MCF 10A (cell line): Measurements from ENCODE around the gene STUB1. TPM values are rescaled to one million over a fixed set of nuclear protein-coding genes. Genes with fewer than 3 reads are reported as not detected.

Experiments used
- BruUV-seq: library from RNA; stranded (reverse); fragments of 400-500 nt; replicated peaks from 2 replicates; lab custom pipeline; 2021; lab: Mats Ljungman, UMichigan
- CTCF ChIA-PET: fragments of 300-600 bp; sonication (Branson Sonifier 250); formaldehyde crosslinking; extraction: SDS; loops from one replicate; lab custom pipeline; 2021; ENCODE audit warnings: antibody characterized with exemption, inconsistent platforms; lab: Yijun Ruan, JAX
- POLR2A ChIA-PET: fragments of 300-600, 350-650 bp; sonication (Branson Sonifier 250); formaldehyde crosslinking; extraction: SDS; loops from one replicate; lab custom pipeline; 2020; ENCODE audit warnings: antibody characterized with exemption, inconsistent platforms; lab: Yijun Ruan, JAX
- DNase-seq: peaks from one replicate; pipeline ENCODE4 v3.0.0-alpha.2; 2018; ENCODE audit not compliant: unreplicated experiment
- H3K27ac Mint-ChIP-seq: one replicate; pipeline ENCODE4 v1.8.0; 2022; ENCODE audit warnings: mild to moderate bottlenecking, low read depth, mixed read lengths; ENCODE audit not compliant: unreplicated experiment
- H3K27me3 Mint-ChIP-seq: one replicate; pipeline ENCODE4 v1.8.0; 2022; ENCODE audit warnings: mixed read lengths; ENCODE audit not compliant: insufficient read depth, unreplicated experiment
- H3K36me3 Mint-ChIP-seq: one replicate; pipeline ENCODE4 v1.8.0; 2022; ENCODE audit warnings: mild to moderate bottlenecking, moderate library complexity, mixed read lengths; ENCODE audit not compliant: insufficient read depth, unreplicated experiment
- H3K4me1 Mint-ChIP-seq: one replicate; pipeline ENCODE4 v1.8.0; 2022; ENCODE audit warnings: mixed read lengths; ENCODE audit not compliant: insufficient read depth, unreplicated experiment
- H3K4me3 Mint-ChIP-seq: one replicate; pipeline ENCODE4 v1.8.0; 2022; ENCODE audit warnings: mild to moderate bottlenecking, moderate library complexity, mixed read lengths; ENCODE audit not compliant: unreplicated experiment
- H3K9me3 Mint-ChIP-seq: one replicate; pipeline ENCODE4 v1.8.0; 2022; ENCODE audit warnings: mixed read lengths; ENCODE audit not compliant: unreplicated experiment
- CTCF ChIP-seq: fragments of 200-600 bp; IDR thresholded peaks from one replicate; pipeline ENCODE4 v1.8.0; 2022; ENCODE audit warnings: antibody characterized with exemption, mild to moderate bottlenecking; ENCODE audit not compliant: unreplicated experiment
- intact Hi-C: fragments of 100-400 bp; cut with micrococcal nuclease; formaldehyde crosslinking; loops from 2 replicates; pipeline ENCODE4 v1.14.1; 2022
- total RNA-seq: library from RNA; stranded (reverse); gene quantifications from 2 replicates; pipeline ENCODE4 v1.2.3, GENCODE V29; 2022

The STUB1 gene
- total RNA-seq, 1 experiment from 2014 or later, result 124 TPM

GRCh38 chr16:719815-720446, 39.7 kb downstream of the STUB1 start:
- peaks cover 9% of the 10 kb centered on the region for H3K4me1 Mint-ChIP-seq
- peak overlapping the region; percentile 78 for H3K4me3 Mint-ChIP-seq
- H3K36me3 Mint-ChIP-seq, result peaks cover 36% of the 10 kb centered on the region
- BruUV-seq, result TSS peak; percentile 34
- TF ChIP-seq CTCF, result no peak
- POLR2A ChIA-PET, result interaction anchor here (0.9 to 9.6 kb wide), 19 partner anchors 6 to 130 kb away, joined by 3 to 124 read pairs (median 12); partner anchors contain the start of genes CHTF18, CIAO3, FBXL16 and HAGHL
- no peaks in the 10 kb centered on the region for H3K27me3 Mint-ChIP-seq
- no peaks in the 10 kb centered on the region for H3K9me3 Mint-ChIP-seq
- H3K27ac Mint-ChIP-seq, result peak overlapping the region; percentile 59
- DNase-seq, result peak; percentile 44
- intact Hi-C loops, result no loop called here
- CTCF ChIA-PET, result interaction anchor here (0.6 to 2.4 kb wide), 15 partner anchors 8 to 480 kb away, joined by 3 to 14 read pairs (median 4); no protein-coding TSS in a partner anchor

- BruUV-seq, result no TSS peak
- peak; percentile 17 for TF ChIP-seq CTCF
- Mint-ChIP-seq H3K27me3 (no peaks in the 10 kb centered on the region), H3K36me3 (peaks cover 36% of the 10 kb centered on the region), H3K27ac (peak overlapping the region; percentile 59), H3K9me3 (no peaks in the 10 kb centered on the region), H3K4me3 (peak overlapping the region; percentile 78), H3K4me1 (peaks cover 9% of the 10 kb centered on the region)
- CTCF ChIA-PET, result interaction anchor here (0.6 to 2.4 kb wide), 14 partner anchors 8 to 480 kb away, joined by 3 to 14 read pairs (median 4); no protein-coding TSS in a partner anchor
- intact Hi-C loops, result no loop called here
- POLR2A ChIA-PET, result interaction anchor here (0.7 to 9.6 kb wide), 25 partner anchors 7 to 1434 kb away, joined by 3 to 124 read pairs (median 9); partner anchors contain the start of genes CHTF18, CIAO3, FBXL16 and HAGHL
- peak; percentile 53 for DNase-seq
Measured at GRCh38 chr16:720447-720989, 40.3 kb downstream of the STUB1 start.

- no TSS peak for BruUV-seq
- POLR2A ChIA-PET, result interaction anchor here (0.7 to 9.6 kb wide), 26 partner anchors 8 to 1434 kb away, joined by 3 to 124 read pairs (median 7); partner anchors contain the start of genes CHTF18, CIAO3, FBXL16 and JMJD8
- TF ChIP-seq CTCF, result no peak
- Mint-ChIP-seq H3K27me3 (no peaks in the 10 kb centered on the region), H3K36me3 (peaks cover 36% of the 10 kb centered on the region), H3K4me3 (peak within 1 kb of the TSS; percentile 78), H3K27ac (peak within 1 kb of the TSS; percentile 59), H3K9me3 (no peaks in the 10 kb centered on the region), H3K4me1 (peaks cover 9% of the 10 kb centered on the region)
- intact Hi-C loops, result no loop called here
- peak; percentile 82 for DNase-seq
- CTCF ChIA-PET, result interaction anchor here (0.8 to 2.4 kb wide), 9 partner anchors 9 to 97 kb away, joined by 3 to 14 read pairs (median 4); no protein-coding TSS in a partner anchor
Measured at GRCh38 chr16:720990-721764, 41.0 kb downstream of the STUB1 start, which contains the start of gene ANTKMT. TSS of gene ANTKMT (plus strand) at chr16:721146. CDS start at chr16:721275, 129 bp downstream.
